Activated T-cell treated with anti-CD3 and anti-CD28 coated beads for 24 hours (primary cell): ENCODE data around the gene FAM72C.
"Not testable (repeated sequence)": the region's sequence is repeated elsewhere in the genome, so short reads cannot be mapped to it uniquely, and the experiment has no call there.

ENCODE experiments used
- DNase-seq: peaks from one replicate; pipeline ENCODE4 v3.0.0-alpha.2; 2020; ENCODE audit warnings: low read depth

FAM72C gene

DNA sequence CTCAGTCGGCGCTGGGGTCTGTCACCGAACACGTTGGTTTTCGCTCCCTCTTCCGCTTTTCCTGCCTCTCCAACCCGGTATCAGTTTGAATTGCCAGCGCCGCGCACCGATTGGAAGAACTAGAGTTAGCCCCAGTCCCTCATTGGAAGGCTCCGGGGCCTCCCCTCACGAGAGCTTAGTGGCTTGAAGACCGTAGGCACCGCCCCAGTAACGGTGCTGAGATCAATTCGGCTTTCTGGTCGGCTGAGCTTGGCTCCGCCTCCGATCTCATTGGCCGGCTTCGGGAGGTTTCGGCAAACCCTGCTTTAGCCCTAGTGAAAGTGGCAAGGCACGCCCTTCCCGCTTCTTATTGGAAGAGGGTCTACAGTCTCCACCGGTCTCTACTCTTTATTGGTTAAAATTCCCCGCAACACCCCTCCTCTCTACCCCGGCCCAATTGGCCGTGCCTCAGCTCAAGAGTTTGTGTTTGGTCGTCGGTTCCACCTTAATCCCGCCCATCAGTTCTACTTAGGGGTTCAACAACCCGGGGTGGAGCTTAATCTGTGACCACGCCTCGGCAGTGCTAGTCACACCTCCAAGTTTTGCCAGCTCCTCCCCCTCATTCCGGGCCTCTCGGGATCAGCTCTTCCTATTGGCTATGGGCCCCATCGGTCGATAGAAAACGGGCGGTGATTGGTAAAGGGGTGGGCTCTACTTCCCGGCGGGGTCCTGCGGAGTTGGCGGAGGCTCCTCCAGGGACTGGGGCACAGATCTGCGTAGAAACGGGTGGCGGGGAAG lies at the start of gene FAM72C:
Gene FAM72C (minus strand): TSS at position 63 of the 777 bp plus-strand sequence. CDS start 845 bp downstream, outside the sequence.
- not testable (repeated sequence) for DNase-seq

DNA sequence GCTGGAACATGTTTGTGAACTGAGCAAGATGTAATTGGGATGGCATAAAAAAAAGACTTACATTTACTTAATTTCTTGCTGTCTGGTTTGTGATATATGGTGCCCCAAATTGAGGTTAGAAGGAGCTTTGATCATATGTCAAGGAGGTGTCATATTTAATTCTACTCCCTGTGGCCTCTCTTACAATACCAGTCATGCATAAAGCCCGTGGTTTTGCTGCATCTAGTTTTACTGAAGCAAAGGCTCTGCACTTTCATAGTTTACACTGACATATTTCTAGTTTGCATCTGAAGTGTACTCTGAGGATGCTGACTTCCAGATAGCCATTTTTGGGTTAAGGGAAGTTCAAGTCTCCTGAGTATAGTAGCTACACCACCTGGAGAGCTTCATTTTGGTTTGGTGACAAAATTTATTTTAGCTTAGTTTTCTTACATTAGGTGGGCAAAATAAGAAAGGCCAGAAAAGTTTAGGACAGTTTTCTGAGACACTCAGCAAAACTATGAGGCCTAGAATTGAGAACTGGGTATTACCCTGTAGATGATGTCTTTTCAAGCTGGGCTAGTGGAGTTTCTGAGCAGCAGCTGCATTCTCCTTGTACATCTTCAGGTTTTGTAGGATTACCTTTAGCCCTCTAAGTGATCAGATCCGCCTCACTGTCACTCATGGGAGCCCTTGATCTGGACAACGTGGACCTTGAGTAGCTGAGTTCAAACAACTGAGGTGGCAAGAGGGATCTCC lies 48.4 kb upstream of the FAM72C start:
- DNase-seq = not testable (repeated sequence)

DNA sequence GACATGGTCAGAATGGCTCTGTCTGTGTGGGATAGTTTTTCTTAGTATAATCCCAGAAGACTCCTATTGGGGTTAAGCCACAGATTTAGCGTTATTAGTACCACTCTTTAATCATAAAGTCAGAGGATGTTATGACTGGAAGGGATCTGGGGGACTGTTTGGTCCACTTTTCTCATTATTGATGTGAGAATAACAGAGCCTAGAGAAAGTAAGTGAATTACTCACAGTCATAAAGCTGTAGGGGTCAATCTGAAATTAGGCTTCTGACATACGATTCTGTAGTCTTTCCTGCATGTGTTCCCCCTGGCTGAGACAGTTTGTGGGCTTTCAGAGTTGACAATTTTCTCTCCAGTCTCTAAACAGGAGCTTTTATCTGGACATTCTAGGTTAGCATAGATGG lies 47.3 kb upstream of the FAM72C start:
- DNase-seq = not testable (repeated sequence)

DNA sequence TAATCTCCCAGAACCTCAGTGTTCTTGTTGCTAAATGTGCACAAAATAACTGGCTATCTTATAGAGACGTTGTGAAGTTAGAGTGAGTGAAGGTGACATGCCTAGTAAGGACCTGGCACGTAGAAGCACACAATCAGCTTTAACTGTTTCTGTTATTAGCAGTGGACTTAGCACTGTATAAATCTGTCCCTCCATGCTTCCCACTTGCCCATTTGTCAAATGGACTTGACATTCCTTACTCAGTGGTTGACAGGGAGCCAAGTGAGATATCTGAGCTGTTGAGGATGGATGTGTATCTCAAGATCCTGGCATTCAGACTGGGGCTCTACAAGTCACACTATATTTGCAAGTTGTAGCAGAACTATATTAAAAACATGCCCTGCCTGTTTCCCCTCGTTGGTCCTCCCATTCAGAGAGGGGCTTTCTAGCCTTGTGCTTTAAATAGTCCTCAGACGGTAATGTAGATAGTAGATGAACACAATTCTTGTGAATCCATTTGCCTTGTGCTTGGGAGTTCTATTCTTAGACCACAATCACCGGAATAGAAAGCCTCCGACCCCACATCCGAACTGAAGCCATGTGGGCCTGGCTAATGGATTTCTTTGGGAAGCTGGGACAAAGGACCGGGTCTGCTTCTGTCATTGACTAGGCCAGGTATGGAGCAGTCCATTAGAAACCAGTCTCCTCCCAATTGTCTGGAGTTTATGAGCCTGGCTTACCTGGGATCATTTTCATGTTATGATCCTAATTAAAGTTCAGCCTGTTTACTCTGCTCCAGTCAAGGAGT lies 43.6 kb upstream of the FAM72C start:
- DNase-seq = not testable (repeated sequence)

DNA sequence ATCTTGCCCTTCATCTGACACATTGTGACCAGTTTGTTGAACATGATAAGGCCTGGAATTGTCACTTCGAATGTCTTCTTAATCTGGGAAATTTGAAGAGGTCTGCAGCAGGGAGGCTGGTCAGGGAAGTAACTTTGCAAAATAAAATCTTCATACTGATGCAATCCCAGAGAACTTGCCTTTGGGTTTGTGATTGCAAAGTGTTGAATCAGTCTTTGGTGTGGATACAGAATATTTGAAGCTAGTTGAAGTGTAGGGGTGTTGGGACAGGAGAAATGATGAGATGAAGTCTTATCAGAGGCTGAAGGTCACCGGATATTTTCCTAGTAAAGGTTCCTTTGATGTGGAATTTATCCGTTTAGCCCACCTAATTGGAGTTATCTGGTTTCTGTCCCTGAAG lies 42.7 kb upstream of the FAM72C start:
- DNase-seq = not testable (repeated sequence)

DNA sequence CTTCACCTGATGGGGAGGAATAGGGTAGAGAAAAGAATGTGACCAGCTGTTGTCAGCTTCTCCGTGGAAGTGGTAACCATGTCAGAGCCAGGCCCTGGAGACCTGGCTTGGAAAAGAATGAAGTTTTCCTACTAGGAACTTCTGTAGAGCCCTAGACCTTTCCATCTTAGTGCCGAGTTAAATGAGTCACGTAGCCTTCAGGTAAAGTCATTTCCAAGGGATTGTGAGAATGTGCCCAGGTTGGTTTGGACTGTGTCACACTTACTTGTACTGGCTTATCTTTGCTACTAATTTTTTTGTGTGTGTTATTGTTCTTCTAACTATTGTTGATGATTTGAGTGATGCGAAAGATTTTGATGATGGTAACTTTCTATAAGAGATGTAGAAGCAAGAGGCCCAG lies 42.3 kb upstream of the FAM72C start:
- DNase-seq = not testable (repeated sequence)

DNA sequence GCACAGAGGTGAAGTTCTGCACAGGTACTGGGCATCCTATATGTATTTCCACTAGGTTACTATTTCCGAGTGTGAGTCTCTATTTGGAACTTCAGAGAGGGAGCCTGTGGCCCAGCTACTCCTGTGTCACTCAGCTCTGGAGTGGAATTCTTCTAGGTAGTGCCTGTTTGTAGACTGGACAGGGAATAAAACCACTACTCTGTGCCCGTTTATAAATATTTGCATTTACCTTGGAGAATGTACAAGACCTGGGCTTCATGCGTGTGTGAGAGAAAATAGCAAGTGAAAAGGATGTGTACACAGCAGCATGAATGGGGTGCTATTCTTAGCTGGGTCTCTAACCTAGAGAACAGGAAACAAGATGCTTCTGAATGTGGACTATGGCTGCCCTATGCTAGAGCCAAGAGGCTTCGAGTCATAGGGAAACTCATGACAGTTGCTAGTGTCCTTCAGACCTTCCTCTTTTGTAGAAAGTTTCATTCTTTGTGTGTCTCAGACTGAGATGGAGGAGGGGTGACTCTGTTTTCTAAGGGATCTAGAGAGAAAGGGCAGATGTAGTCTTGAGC lies 40.5 kb upstream of the FAM72C start:
- not testable (repeated sequence) for DNase-seq

DNA sequence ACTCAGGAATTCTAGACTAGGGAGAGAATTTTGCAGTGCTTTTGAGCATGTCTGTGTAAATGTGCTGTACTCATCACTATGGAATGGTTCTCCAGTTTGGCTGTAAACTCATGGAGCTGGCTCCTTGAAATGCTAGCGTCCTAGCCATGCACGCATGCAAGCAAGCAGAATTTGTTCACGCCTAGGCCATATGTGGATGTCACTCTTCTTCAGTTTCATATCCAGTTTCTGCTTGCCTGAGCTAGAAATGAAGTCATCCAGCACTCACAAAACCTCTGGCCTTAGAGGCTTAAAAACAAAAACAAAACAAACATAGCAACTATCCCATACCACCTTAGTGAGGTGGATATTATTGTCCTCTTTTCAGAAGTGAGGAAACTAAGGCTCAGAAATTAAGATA lies 37.6 kb upstream of the FAM72C start:
- DNase-seq = not testable (repeated sequence)

DNA sequence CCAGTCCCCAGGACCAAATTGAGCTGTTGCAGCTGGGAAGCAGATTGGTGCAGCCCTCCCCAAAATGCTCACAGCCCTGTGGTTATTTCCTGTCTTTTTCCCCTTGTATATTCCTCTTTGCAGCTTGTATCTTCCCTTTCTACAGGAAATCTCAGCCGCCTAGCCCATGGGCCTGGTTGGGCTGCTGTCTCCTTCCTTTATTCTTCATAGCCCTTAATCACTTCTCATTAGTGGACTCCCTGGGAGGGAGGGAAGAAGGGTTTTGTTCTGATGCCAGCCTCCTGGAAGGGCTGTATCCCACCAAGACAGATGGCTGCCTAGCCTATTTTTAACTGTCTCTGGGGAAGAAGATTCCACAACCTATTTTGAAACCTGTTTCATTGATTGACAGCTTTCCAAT lies 32.5 kb upstream of the FAM72C start:
- DNase-seq = not testable (repeated sequence)

DNA sequence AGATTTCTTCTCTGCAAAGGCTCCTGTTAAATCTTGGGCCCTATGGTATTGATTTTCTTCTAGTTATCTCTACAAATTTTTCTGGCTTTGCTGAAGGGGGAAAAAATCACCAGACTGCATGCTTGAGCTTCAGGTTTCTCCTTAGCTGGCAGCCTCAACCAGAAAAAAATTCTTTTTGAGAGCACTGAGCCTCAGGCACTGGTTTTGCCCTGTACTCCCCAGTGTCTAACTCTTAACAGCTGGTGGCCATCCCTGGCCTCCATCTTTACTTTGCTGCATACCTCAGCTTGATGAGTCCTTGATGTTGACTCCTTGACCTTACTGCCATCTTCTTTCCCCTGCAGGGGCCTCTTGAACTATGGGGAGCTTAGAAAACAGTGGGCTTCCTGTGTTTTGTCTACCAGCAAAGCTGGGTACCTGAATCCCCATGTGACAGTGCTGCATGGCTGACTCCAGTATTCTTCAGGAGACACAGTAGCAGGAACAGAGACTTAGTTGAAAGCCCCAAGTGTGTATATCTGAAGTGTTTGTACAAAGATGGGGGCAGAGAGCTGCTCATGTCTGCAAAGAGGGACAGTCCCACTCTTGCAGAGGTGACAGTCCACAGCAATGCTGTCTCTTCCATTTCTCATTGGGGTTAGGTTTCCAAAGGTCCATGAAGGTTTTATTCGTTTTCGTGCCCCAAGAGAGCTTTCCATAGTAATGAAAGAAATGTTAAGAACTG lies 31.7 kb upstream of the FAM72C start:
- not testable (repeated sequence) for DNase-seq

DNA sequence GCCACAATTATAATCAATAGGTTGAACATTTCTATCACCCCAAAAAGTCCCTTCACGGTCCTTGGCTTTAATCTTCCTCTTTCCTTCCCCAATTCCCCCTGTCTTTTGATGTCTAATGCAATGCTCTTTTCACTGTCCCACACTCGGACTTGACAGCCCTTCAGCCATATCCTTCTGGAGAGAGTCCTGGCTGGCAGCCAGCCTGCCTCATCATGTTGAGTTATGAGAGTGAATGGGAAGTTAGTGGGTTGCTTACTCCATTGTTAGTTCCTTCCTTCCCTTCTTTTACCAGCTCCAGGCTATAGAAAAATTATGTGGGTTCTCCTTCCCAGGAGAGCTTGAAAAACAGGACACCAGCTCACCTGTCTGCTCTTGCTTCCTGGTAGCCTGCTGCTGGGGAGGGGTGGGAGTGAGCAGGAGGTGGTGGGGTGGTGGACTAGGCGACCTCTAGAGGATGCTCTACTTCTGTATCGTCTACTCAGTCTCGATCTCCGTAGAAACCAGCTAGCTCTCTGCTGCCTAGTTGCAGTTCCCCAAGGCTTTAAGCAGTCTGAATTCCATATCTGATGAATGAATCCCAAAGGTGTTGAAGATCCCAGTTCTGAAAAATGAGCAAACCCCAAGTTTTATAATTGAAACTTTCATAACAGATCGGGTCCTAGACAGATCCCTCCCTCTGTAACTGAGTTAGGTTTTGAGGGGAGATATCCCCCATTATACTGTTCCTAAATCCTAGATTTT lies 30.5 kb upstream of the FAM72C start:
- not testable (repeated sequence) for DNase-seq

DNA sequence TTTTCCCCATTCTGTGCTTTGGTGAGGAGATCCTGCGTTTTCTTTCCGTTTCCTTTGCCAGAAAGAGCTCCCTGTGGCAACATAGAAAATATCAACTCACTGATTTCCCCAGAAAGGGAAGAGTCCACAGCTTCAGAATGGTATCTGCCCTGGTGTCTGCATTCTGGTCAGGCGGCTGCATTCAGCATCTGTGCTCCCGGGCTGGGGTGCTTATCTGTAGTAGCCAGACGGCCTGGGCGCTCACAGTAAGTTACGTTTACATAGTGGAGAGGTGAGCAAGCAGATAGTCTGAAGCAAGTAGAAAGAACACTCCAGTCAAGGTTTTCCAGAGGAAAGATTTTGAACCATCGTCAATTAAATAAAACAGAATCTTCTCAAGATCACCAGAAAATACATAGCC lies 29.3 kb upstream of the FAM72C start:
- not testable (repeated sequence) for DNase-seq

DNA sequence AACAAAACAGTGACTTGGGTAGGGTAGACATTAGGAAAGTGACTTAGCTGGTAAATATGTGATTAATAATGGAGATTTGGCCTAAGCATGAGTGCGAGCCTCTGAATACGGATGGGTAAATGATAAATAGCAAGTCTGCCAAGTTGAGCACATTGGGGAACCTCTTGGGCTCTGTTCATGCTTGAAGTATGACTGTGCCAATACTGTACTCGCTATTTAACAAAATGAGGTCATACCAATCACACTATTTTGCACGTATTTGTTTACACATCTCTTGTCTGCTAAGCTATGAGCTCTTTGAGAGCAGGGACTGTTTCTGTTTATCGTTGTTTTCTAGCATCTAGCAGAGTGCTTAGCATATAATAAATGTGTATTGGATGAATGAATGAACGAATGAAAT lies 24.2 kb upstream of the FAM72C start:
- DNase-seq = not testable (repeated sequence)

DNA sequence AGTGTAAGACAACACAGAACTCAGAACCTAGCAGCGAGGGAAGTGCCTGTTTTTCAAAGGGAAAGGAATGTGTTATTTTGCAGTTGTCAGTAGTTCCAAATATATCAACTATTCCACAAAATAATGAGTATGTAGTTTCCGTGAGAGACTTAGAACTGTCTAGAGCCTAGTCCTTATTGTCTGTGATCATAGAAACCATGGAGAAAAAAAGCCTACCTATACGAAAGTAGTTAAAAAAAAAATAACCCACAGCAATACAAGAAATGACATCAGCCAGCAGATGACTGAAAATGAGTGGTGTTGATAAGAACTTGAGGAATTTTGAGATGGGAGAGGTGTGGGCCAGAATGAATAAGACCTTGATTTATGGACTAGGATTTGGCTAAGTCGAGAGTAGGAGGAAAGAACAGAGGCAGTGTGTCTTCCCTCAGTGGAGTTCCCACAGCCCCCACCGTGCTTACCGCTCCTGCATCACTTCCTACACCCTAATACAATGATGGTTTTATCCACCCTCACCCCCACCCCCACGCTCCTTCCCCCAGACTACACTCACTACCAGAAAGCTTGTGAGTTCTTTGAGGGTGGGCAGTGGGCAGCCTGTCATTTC lies 21.6 kb upstream of the FAM72C start:
- DNase-seq = not testable (repeated sequence)

DNA sequence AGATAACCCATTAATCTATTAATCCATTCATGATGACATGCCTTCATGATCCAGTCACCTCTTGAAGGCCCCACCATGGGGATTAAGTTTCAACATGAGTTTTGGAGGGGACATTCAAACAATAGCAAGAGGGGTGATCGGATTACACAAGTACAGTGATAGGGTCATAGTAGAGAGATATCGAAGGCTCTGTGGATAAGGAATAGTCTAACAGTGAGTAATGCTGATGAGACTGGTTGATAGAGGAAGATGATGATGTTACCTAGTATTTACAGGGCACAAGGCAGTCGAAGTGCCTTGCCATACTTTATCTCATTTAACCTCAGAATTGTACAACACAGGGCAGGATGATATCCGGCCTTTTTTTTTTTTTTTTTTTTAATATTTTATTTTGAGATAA lies 18.9 kb upstream of the FAM72C start:
- not testable (repeated sequence) for DNase-seq

DNA sequence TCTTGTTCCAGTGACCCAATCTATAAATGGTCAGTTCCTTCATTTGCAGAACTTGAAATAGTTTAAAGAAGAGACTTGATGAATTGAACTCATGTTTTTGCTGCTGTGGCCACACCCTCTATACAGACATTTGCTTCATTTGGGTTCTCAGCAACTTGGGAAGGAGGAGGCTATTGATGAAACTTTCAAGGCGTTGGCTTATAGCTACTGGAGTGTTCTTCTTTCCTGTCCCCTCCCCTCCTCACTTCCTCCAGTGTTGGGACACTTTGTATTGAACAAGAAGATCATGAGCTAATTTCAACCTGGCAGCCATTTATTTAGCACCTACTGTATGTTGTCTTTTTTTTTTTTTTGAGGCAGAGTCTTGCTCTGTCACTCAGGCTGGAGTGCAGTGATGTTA lies 17.9 kb upstream of the FAM72C start:
- not testable (repeated sequence) for DNase-seq

DNA sequence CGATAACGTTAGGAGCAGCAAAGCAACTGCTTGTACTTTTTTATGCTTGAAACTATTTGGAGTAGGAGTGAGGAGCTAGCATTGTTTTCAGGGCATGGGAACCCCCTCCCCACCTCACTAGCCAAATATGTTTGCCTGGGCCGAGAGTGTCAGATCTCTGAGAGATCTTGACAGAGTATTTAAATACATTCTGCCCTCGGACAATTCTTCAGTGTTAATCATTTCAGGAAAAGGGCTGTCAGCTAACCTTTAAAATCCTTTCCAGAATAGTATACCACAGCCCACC lies 17.6 kb upstream of the FAM72C start:
- DNase-seq = not testable (repeated sequence)

DNA sequence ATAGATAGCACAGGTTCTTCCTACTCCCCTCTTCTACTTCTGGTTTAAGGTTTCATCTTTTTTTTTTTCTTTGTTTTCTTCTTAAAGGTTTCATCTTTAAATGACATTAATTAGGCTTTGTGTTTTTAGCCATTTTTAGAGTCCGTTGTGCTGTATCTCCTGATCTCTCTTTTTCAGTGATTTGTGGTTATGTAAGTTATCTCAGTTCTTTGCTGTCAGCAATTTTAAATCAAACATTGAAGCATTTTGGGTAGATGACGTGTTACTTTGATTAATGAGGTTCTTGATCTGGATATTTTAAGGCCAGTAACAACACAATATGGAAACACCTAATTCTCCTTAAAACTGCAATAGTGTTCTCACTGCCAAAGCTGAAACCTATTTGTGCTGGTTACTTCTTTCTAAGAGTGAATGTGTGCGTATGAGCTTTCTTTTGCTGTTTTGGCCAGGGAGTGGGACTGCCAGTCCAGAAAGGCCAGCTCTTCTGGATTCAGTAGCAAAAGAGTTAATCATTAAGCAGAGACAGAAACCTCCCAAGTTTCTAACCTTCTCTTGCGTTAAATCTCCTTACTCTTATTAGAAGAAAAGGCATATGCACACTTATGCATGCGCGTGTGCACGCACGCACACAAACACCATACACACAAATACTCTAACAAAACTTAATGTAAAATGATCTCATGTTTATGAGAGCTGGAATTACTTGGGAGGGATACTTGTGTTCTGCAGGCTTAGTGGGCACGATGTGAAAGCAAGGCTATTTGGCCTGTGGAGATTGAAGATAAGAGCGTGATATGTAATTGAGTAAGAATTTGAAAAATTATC lies 17.0 kb upstream of the FAM72C start:
- not testable (repeated sequence) for DNase-seq

DNA sequence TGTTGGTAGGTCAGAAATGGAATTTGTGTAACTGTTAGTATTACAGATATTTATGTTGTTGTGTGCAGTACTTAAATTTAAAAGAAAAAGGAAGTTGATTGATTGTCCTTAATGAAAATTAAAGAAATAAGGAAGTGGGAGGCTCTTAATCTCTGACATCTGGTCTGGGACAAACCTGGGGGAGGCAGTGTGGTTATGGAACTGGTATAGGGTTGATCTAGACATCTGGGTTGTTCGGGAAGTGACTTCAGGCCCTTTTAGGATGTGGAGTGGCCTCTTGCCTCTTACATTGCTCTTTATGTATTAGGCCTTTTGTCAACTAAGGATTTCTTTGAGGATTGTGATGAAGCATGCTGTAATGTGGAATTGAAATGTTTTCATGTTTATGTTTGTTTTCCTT lies 16.1 kb upstream of the FAM72C start:
- not testable (repeated sequence) for DNase-seq
